BJ (cell line): Measurements from ENCODE around the gene SH3BP2. TPM values are rescaled to one million over a fixed set of nuclear protein-coding genes. Genes with fewer than 3 reads are reported as not detected.

Source experiments
- CTCF ChIA-PET: fragments of 350-600 bp; formaldehyde crosslinking; extraction: SDS; loops from one replicate; lab custom pipeline; 2021; ENCODE audit warnings: antibody characterized with exemption, inconsistent platforms; lab: Yijun Ruan, JAX
- POLR2A ChIA-PET: fragments of 300-600 bp; sonication (Branson Sonifier 250); formaldehyde crosslinking; extraction: SDS; loops from one replicate; lab custom pipeline; 2021; ENCODE audit warnings: antibody characterized with exemption; lab: Charles Lee
- DNase-seq: peaks from one replicate; pipeline ENCODE4 v3.0.0-alpha.2; 2011; ENCODE audit warnings: low read depth
- H3K27me3 ChIP-seq: 2 replicates; pipeline ENCODE4 v1.6.0; 2011; ENCODE audit warnings: low read length; ENCODE audit not compliant: control insufficient read depth, insufficient read depth
- H3K36me3 ChIP-seq: 2 replicates; pipeline ENCODE4 v1.5.1; 2011; ENCODE audit warnings: low read length; ENCODE audit not compliant: control insufficient read depth, insufficient read depth
- H3K4me3 ChIP-seq: 2 replicates; pipeline ENCODE4 v1.5.1; 2011; ENCODE audit warnings: low read depth, mild to moderate bottlenecking, control low read depth, low read length
- polyA plus RNA-seq: library from polyadenylated mRNA; depleted of rRNA; stranded (reverse); fragments of >200 nt; gene quantifications from 2 replicates; pipeline ENCODE4 v1.2.3, GENCODE V29; 2011
- TF ChIP-seq, protein P1 (sequence below): IDR thresholded peaks from 2 replicates; pipeline ENCODE4 v1.5.1; 2011; ENCODE audit warnings: low read depth, mild to moderate bottlenecking, control low read depth, inconsistent platforms, low read length, moderate library complexity; ENCODE audit not compliant: insufficient read depth

Gene SH3BP2
- polyA plus RNA-seq, 1 experiment = 42.2 TPM

DNA sequence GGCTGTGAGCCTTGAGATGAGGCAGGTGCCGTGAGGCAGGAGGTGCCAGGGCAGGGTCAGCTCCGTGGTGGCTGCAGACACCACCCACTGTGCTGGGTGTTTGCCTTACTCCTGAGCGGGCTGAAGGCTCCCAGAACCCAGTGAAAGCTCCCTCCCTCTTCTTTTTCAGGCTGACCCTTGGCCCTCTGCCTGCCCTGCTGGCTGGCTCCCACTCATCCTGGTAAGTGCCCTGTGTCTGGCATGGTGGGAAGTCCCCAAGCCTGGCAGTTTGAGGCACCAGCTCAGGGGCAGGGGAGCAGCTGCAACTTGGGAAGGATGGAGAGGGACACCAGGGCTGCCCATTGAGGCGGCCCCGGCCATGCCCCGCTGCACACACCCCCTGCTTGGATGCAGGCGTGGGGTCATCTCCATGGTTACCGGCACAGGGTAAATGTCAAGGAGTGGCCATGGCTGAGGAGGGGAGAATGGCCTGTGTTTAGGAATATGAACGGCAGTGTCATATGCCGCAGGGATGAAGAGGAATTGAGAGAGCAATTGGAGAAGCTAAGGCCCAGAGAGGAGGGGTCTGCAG lies 16.8 kb downstream of the SH3BP2 start:
- TF ChIP-seq, protein P1, sequence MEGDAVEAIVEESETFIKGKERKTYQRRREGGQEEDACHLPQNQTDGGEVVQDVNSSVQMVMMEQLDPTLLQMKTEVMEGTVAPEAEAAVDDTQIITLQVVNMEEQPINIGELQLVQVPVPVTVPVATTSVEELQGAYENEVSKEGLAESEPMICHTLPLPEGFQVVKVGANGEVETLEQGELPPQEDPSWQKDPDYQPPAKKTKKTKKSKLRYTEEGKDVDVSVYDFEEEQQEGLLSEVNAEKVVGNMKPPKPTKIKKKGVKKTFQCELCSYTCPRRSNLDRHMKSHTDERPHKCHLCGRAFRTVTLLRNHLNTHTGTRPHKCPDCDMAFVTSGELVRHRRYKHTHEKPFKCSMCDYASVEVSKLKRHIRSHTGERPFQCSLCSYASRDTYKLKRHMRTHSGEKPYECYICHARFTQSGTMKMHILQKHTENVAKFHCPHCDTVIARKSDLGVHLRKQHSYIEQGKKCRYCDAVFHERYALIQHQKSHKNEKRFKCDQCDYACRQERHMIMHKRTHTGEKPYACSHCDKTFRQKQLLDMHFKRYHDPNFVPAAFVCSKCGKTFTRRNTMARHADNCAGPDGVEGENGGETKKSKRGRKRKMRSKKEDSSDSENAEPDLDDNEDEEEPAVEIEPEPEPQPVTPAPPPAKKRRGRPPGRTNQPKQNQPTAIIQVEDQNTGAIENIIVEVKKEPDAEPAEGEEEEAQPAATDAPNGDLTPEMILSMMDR = no peak
- ChIA-PET POLR2A (no interaction called here), CTCF (no interaction called here)
- H3K27me3 ChIP-seq = no peaks in the 10 kb centered on the region
- peaks cover 26% of the 10 kb centered on the region for H3K36me3 ChIP-seq
- no peak overlapping the region for H3K4me3 ChIP-seq
- DNase-seq = no peak

DNA sequence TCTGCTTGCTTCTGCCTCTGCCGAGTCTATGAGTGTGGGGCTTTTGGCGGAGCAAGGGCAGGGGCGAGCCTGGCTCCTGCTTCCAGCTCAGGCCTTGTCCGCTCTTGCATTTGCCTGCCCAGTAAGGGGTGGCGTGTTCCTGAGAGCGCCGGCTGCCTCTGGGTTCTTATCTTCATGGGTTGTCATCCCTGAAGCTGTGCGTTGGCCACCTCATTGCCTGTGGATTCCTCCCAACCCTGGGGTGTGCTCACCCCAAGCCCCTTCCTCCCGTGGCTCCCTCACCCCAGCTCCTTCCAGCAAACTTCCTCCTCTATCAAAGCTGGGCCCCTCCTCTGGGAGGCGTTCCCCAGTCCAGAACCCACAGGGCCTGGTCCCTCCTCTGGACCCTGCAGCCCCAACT lies 17.5 kb downstream of the SH3BP2 start:
- H3K36me3 ChIP-seq = peaks cover 29% of the 10 kb centered on the region
- ChIA-PET CTCF (no interaction called here), POLR2A (no interaction called here)
- H3K27me3 ChIP-seq = no peaks in the 10 kb centered on the region
- DNase-seq = no peak
- H3K4me3 ChIP-seq = no peak overlapping the region
- TF ChIP-seq, protein P1 = no peak

DNA sequence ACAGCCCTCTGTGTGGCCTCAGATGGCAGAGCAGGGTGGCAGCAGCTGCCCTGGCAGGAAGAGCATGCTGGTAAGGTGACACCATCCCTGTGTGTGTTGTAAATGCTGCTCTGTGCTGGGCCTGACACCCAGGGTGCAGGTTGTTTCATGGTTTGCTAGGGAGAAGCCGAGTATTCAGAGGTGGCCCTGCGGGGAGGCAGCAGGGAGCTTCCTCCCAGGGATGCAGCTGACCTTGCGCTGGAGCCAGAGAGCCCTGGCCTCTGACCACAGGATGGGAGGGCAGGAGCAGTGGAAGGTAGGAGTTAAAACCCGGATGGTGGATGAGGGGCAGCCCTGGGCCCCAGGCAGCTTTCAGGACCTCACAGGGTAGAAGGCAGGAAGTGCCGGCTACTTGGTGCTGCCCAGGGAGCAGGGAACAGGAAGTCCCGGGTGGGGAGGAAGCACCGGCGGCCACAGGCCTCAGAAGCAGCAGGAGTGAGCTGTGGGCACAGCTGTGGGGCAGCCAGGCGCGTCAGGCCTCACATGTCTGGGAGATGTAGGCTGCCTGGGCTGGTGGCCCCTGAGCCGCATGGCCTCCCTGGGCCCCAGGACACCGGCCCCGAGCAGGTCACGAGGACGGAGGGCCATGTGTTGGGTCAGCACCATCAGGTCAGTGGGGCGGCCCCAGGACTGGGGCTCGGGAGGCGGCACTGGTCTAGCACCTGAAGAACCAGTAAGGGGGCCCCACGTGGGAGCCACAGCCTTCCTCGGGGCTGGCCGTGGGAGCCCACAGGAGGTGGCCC lies 19.1 kb downstream of the SH3BP2 start:
- H3K27me3 ChIP-seq = no peaks in the 10 kb centered on the region
- CTCF ChIA-PET = interaction anchor here (1.0 to 1.1 kb wide), 2 partner anchors 12 to 49 kb away, joined by 4 to 5 read pairs; no protein-coding TSS in a partner anchor
- POLR2A ChIA-PET = interaction anchor here (0.6 kb wide), 1 partner anchor 11 kb away, joined by 3 read pairs; no protein-coding TSS in a partner anchor
- H3K4me3 ChIP-seq = peak overlapping the region; percentile 14
- TF ChIP-seq, protein P1 = no peak
- DNase-seq = no peak
- peaks cover 29% of the 10 kb centered on the region for H3K36me3 ChIP-seq

DNA sequence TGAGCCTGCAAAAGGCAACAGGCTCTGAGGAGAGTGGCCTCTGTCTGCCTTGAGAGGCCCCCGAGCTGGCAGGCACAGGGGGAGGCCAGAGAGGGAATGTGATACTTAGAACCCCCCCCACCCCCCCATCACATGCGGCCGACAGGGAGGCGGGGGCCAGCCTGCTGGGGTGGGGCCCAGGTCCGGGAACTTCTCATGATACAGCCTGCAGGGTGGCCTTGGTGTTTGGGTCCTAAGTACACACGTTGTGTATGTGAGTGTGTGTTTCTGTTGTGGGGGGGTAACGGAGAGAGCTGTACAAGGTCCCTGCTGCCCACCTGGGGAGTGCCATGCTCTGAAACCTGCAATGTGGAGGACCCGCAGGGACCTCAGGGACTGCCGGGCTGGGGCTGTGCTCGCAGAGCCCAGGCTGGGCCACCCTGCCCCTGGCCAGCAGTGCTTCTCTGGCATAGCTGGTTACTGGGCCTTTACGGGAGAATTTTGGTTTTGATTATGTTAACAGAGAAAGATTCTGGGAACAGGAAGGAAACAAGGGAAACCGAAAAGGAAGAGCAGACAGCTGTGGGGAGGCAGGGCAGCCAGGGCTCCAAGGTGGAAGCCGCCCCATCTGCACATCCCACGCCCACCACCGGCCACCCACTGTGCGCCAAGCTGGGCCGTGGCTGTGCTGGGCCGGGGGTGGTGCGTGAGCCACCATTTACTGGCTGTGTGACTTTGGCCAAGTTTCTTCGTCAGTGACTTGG lies 19.9 kb downstream of the SH3BP2 start:
- peaks cover 26% of the 10 kb centered on the region for H3K36me3 ChIP-seq
- TF ChIP-seq, protein P1 = no peak
- H3K4me3 ChIP-seq = peak overlapping the region; percentile 14
- H3K27me3 ChIP-seq = no peaks in the 10 kb centered on the region
- no peak for DNase-seq
- CTCF ChIA-PET = interaction anchor here (1.1 to 1.6 kb wide), 2 partner anchors 12 to 48 kb away, joined by 5 to 7 read pairs; no protein-coding TSS in a partner anchor
- POLR2A ChIA-PET = interaction anchor here (0.6 kb wide), 1 partner anchor 12 kb away, joined by 3 read pairs; no protein-coding TSS in a partner anchor
